H1 (cell line): ENCODE results near the gene LTN1. TPM values are rescaled to one million over a fixed set of nuclear protein-coding genes. Genes with fewer than 3 reads are reported as not detected.
A peak's percentile ranks its signal among the peaks of the same experiment; 100 is the strongest.

Experiments
- BRCA1 ChIP-seq: IDR thresholded peaks from 2 replicates; pipeline ENCODE4 v1.6.1; 2012; ENCODE audit warnings: low read depth, low read length, improper control_type of control experiment
- CBX8 ChIP-seq: fragments of 300-800, 300-1000 bp; sonication (generic); IDR thresholded peaks from 2 replicates; pipeline ENCODE4 v1.7.1; 2016; ENCODE audit warnings: low read depth, low read length, borderline replicate concordance
- CEBPB ChIP-seq: IDR thresholded peaks from 2 replicates; pipeline ENCODE4 v1.6.1; 2012; ENCODE audit warnings: low read depth, low read length
- CHD2 ChIP-seq: IDR thresholded peaks from 2 replicates; pipeline ENCODE4 v1.6.1; 2012; ENCODE audit warnings: low read length, improper control_type of control experiment
- CREB1 ChIP-seq: IDR thresholded peaks from 2 replicates; pipeline ENCODE4 v1.6.1; 2012; ENCODE audit warnings: inconsistent platforms
- GABPA ChIP-seq: IDR thresholded peaks from 2 replicates; pipeline ENCODE4 v1.6.1; 2011; ENCODE audit warnings: mild to moderate bottlenecking, low read length, moderate library complexity, borderline replicate concordance; ENCODE audit not compliant: insufficient read depth
- HDAC2 ChIP-seq, 2 experiments: fragments of 300-600 bp in 1 of 2; sonication (generic) in 1 of 2; IDR thresholded peaks; 2 replicates each; pipeline ENCODE4 v1.6.1; 2011 to 2012; ENCODE audit warnings: low read depth in 2 of 2, low read length in 2 of 2, mild to moderate bottlenecking in 2 of 2, moderate library complexity in 2 of 2, borderline replicate concordance in 1 of 2, inconsistent platforms in 1 of 2
- JUN ChIP-seq: IDR thresholded peaks from 2 replicates; pipeline ENCODE4 v1.6.1; 2011; ENCODE audit warnings: low read depth, mild to moderate bottlenecking, improper control_type of control experiment, low read length
- JUND ChIP-seq: IDR thresholded peaks from 2 replicates; pipeline ENCODE4 v1.6.1; 2011; ENCODE audit warnings: mild to moderate bottlenecking, improper control_type of control experiment, low read length
- KDM4A ChIP-seq: IDR thresholded peaks from one replicate; pipeline ENCODE4 v1.7.1; 2012; ENCODE audit warnings: low read depth, mild to moderate bottlenecking, moderate library complexity, low read length, inconsistent platforms; ENCODE audit not compliant: severe bottlenecking
- NANOG ChIP-seq: IDR thresholded peaks from 2 replicates; pipeline ENCODE4 v1.6.1; 2011; ENCODE audit warnings: low read length, low read depth, mild to moderate bottlenecking, inconsistent platforms; ENCODE audit not compliant: insufficient read depth, poor library complexity, severe bottlenecking
- POLR2A ChIP-seq, 2 experiments: IDR thresholded peaks; 1 replicate in 1 of 2; 2 replicates in 1 of 2; pipeline ENCODE4 v1.6.1; 2011; ENCODE audit warnings: low read depth in 2 of 2, low read length in 2 of 2, mild to moderate bottlenecking in 2 of 2; ENCODE audit errors: control extremely low read depth in 1 of 2
- RAD21 ChIP-seq, 2 experiments: IDR thresholded peaks in 1 of 2; conservative IDR thresholded peaks in 1 of 2; 2 replicates each; pipeline ENCODE4 v1.6.1; 2011; ENCODE audit warnings: low read depth in 2 of 2, low read length in 2 of 2, improper control_type of control experiment in 1 of 2, inconsistent platforms in 1 of 2, mild to moderate bottlenecking in 1 of 2, moderate library complexity in 1 of 2
- RFX5 ChIP-seq: IDR thresholded peaks from 2 replicates; pipeline ENCODE4 v1.6.1; 2011; ENCODE audit warnings: low read depth, low read length, improper control_type of control experiment, borderline replicate concordance
- SAP30 ChIP-seq: fragments of 300-600 bp; sonication (generic); IDR thresholded peaks from 2 replicates; pipeline ENCODE4 v1.7.1; 2012; ENCODE audit warnings: low read length, moderate library complexity, mild to moderate bottlenecking, inconsistent platforms; ENCODE audit not compliant: insufficient read depth, insufficient replicate concordance
- SIRT6 ChIP-seq: IDR thresholded peaks from one replicate; pipeline ENCODE4 v1.7.1; 2012; ENCODE audit warnings: low read length, inconsistent platforms
- SP1 ChIP-seq: IDR thresholded peaks from 2 replicates; pipeline ENCODE4 v1.6.1; 2011; ENCODE audit warnings: low read depth, low read length
- SRF ChIP-seq: IDR thresholded peaks from 2 replicates; pipeline ENCODE4 v1.6.1; 2011; ENCODE audit warnings: mild to moderate bottlenecking, low read depth, low read length, moderate library complexity
- SUZ12 ChIP-seq: fragments of 200-600 bp; sonication (generic); IDR thresholded peaks from 2 replicates; pipeline ENCODE4 v1.6.1; 2012; ENCODE audit warnings: mild to moderate bottlenecking, inconsistent platforms, low read length, moderate library complexity, mixed read lengths
- TAF1 ChIP-seq: IDR thresholded peaks from 2 replicates; pipeline ENCODE4 v1.6.1; 2011; ENCODE audit warnings: mild to moderate bottlenecking, low read depth, low read length
- TAF7 ChIP-seq: optimal IDR thresholded peaks from 2 replicates; pipeline ENCODE3; 2011; ENCODE audit warnings: low read depth, mild to moderate bottlenecking, inconsistent platforms, low read length, moderate library complexity, borderline replicate concordance
- YY1 ChIP-seq: IDR thresholded peaks from 2 replicates; pipeline ENCODE4 v1.6.1; 2011; ENCODE audit warnings: low read depth, mild to moderate bottlenecking, low read length
- polyA plus RNA-seq, 7 experiments: library from polyadenylated mRNA; depleted of rRNA in 3 of 7; stranded (reverse) in 5 of 7; unstranded in 2 of 7; fragments of >200 nt in 5 of 7; fragments of 200-250 nt in 2 of 7; gene quantifications; 1 replicate in 5 of 7; 2 replicates in 1 of 7; 4 replicates in 1 of 7; pipeline versions ENCODE4 v1.2.1 to v1.2.3, GENCODE V29; 2011 to 2013; ENCODE audit warnings: missing spikeins in 2 of 7, mixed read lengths in 2 of 7
- total RNA-seq: library from RNA; stranded (reverse); fragmentation: NEBNext Ultra II Directional; extraction: Animal tissue kit (Norgen Biotek cat#: 25700); gene quantifications from 2 replicates; pipeline ENCODE4 v1.2.1, GENCODE V29; 2021
- TF ChIP-seq, protein P1 (sequence below): IDR thresholded peaks from 2 replicates; pipeline ENCODE4 v1.6.1; 2011; ENCODE audit warnings: low read length, improper control_type of control experiment

The LTN1 gene
- total and polyA plus RNA-seq, 2 of the 8 experiments (the other 6 are each of a cell fraction or from before 2014, with no cell fraction given), result 3.2 to 23.5 TPM

DNA sequence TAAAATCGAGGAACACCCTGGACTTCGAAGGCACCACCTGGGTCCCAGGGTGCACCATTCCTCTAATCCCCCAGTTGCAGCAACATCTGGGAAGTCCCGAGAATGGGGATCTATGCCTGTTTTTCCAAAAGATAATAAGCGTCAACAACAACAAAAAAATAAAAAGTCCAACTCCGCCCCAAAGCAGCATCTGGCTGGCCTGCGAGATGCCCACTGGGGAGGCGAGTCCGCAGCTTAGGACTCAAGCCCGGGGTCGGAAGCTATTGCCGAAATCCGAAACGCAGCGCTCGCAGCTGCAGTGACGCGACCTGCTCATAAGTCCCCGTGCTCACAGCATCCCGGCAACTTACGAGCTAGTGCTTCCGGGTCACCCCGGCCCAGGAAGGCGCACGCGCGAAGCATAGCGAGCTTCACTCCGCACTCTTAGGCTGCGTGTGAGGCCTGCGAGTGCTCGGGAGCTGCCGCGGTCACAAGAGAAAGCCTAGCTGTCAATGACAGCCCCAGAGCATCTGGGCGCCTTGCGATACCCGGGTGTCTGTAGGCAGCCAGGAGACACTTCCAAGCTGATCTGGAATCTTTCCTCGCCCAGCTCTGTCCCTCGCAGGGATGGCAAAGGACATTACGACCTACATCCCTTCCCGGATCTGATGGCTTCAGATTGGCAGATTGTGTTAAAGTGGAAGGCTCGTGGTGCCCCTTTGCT is 9.9 kb upstream of the LTN1 start (continued):
- TF ChIP-seq CHD2, result peak; percentile 72; the same call in 1 of the 2 replicates
- TF ChIP-seq JUN, result no peak
- no peak for TF ChIP-seq SUZ12
- peak; percentile 53; the same call in 1 of the 2 replicates for TF ChIP-seq CEBPB
- TF ChIP-seq SAP30, result peak; percentile 81
- peak; percentile 88 for TF ChIP-seq CREB1
- peak; percentile 87 to 98 for TF ChIP-seq POLR2A (IDR thresholded peaks at IDR 0.05; ENCODE audit: control extremely low read depth in 1 of 2, low read depth in 2 of 2, low read length in 2 of 2)
- peak; percentile 28; the same call in 1 of the 2 replicates for TF ChIP-seq JUND
- no peak for TF ChIP-seq RAD21 (IDR thresholded peaks at IDR 0.05 in 1 of 2, conservative IDR thresholded peaks at IDR 0.05 in 1 of 2; ENCODE audit: low read depth in 2 of 2, low read length in 2 of 2)
- TF ChIP-seq, protein P1, sequence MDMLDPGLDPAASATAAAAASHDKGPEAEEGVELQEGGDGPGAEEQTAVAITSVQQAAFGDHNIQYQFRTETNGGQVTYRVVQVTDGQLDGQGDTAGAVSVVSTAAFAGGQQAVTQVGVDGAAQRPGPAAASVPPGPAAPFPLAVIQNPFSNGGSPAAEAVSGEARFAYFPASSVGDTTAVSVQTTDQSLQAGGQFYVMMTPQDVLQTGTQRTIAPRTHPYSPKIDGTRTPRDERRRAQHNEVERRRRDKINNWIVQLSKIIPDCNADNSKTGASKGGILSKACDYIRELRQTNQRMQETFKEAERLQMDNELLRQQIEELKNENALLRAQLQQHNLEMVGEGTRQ, result 0 out of 2 replicates have a peak, but pooled peaks have one; percentile 14
- TF ChIP-seq BRCA1, result no peak
- no peak for TF ChIP-seq RFX5
- TF ChIP-seq KDM4A, result peak; percentile 65
- TF ChIP-seq YY1, result 0 out of 2 replicates have a peak, but pooled peaks have one; percentile 24
- peak; percentile 50 to 95; a peak in 2 of 4 replicates for TF ChIP-seq HDAC2 (IDR thresholded peaks at IDR 0.05; ENCODE audit: borderline replicate concordance in 1 of 2, low read depth in 2 of 2, low read length in 2 of 2)
- no peak for TF ChIP-seq CBX8
- TF ChIP-seq GABPA, result peak; percentile 90; the same call in 1 of the 2 replicates
- TF ChIP-seq SP1, result 0 out of 2 replicates have a peak, but pooled peaks have one; percentile 9
- TF ChIP-seq SRF, result no peak
- TF ChIP-seq SIRT6, result no peak
- TF ChIP-seq TAF1, result peak; percentile 97
- peak; percentile 43 for TF ChIP-seq NANOG
- TF ChIP-seq TAF7, result peak; percentile 85
